ENCODE results near the gene SMYD3.

GRCh38 chr1:246142320-246142893 is 364.7 kb downstream of the SMYD3 start:
- TF ChIP-seq CTCF (IDR thresholded peaks at IDR 0.05; ENCODE audit: poor library complexity) (no peak), EZH2 (IDR thresholded peaks at IDR 0.05; ENCODE audit: borderline replicate concordance) (no peak)

Data from hepatocyte (in vitro differentiated cells).